SU-DHL-6 (cell line): ENCODE measurements around the gene SYNJ2.

ENCODE experiments used
- EZH2phosphoT487 ChIP-seq: fragments of 200-600 bp; sonication (generic), shearing (Covaris generic); conservative IDR thresholded peaks from 2 replicates; pipeline ENCODE4 v1.6.1; 2018; ENCODE audit warnings: mild to moderate bottlenecking, antibody characterized with exemption, low read length, moderate library complexity, mixed read lengths
- TF ChIP-seq, protein P1 (sequence below): fragments of 200-600 bp; sonication (generic); IDR thresholded peaks from one replicate; pipeline ENCODE4 v1.5.1; 2017; ENCODE audit warnings: antibody characterized with exemption, mild to moderate bottlenecking, low read length, moderate library complexity; ENCODE audit not compliant: insufficient read depth, poor library complexity, severe bottlenecking

DNA sequence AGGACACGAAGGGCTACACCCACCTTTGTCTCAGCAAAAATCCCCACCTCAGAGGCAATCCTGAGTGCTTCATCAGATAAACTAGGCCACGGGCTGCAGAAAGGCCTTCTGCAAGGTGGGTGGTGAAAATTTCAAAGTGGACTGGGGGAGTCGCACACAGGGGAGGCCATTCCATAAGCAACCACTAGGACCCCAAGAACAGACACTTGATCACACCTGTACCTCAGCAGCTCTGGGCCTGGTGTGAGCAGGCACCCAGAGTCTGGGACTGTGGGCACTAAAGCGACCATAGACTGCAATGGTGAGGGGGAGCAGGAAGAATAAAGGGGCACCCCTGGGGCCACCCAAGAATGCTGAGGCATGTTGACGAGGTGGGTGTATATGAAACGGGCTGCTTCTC is 133.8 kb downstream of the SYNJ2 start:
- TF ChIP-seq, protein P1, sequence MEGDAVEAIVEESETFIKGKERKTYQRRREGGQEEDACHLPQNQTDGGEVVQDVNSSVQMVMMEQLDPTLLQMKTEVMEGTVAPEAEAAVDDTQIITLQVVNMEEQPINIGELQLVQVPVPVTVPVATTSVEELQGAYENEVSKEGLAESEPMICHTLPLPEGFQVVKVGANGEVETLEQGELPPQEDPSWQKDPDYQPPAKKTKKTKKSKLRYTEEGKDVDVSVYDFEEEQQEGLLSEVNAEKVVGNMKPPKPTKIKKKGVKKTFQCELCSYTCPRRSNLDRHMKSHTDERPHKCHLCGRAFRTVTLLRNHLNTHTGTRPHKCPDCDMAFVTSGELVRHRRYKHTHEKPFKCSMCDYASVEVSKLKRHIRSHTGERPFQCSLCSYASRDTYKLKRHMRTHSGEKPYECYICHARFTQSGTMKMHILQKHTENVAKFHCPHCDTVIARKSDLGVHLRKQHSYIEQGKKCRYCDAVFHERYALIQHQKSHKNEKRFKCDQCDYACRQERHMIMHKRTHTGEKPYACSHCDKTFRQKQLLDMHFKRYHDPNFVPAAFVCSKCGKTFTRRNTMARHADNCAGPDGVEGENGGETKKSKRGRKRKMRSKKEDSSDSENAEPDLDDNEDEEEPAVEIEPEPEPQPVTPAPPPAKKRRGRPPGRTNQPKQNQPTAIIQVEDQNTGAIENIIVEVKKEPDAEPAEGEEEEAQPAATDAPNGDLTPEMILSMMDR = no peak
- no peak for TF ChIP-seq EZH2phosphoT487
